GM23338 (cell line): ENCODE measurements around the gene AATF. TPM values are rescaled to one million over a fixed set of nuclear protein-coding genes. Genes with fewer than 3 reads are reported as not detected.
A peak's percentile ranks its signal among the peaks of the same experiment; 100 is the strongest.

ENCODE experiments used
- ATAC-seq: fragments of 200-7000 bp; cut with Tn5 transposase; 3 replicates; pipeline ENCODE4 v1.9.1; 2020
- DNase-seq: peaks from one replicate; pipeline ENCODE4 v3.0.0-alpha.2; 2015; ENCODE audit warnings: low spot score
- H2AFZ ChIP-seq: fragments of 200-600 bp; sonication (generic); 2 replicates; pipeline ENCODE4 v1.8.0; 2016; ENCODE audit warnings: antibody characterized with exemption, mild to moderate bottlenecking, moderate library complexity
- H3F3A ChIP-seq: fragments of 200-600 bp; sonication (generic); replicated peaks from 2 replicates; pipeline ENCODE4 v1.8.0; 2017; ENCODE audit warnings: antibody characterized with exemption, mixed run types, low read depth
- H3K27ac ChIP-seq: fragments of 200-600 bp; sonication (generic); 2 replicates; pipeline ENCODE4 v1.6.1; 2016; ENCODE audit warnings: low read depth
- H3K27me3 ChIP-seq: fragments of 200-600 bp; sonication (generic); 2 replicates; pipeline ENCODE4 v1.8.0; 2016; ENCODE audit warnings: mild to moderate bottlenecking, mixed run types, moderate library complexity; ENCODE audit not compliant: insufficient read depth
- H3K36me3 ChIP-seq: fragments of 200-600 bp; sonication (generic); 2 replicates; pipeline ENCODE4 v1.8.0; 2016; ENCODE audit warnings: mild to moderate bottlenecking; ENCODE audit not compliant: insufficient read depth
- H3K4me1 ChIP-seq: fragments of 200-600 bp; sonication (generic); 2 replicates; pipeline ENCODE4 v1.8.0; 2016; ENCODE audit warnings: mild to moderate bottlenecking, moderate library complexity; ENCODE audit not compliant: insufficient read depth
- H3K4me2 ChIP-seq: fragments of 200-600 bp; sonication (generic); 2 replicates; pipeline ENCODE4 v1.7.1; 2017; ENCODE audit warnings: mixed run types
- H3K4me3 ChIP-seq: fragments of 200-600 bp; sonication (generic); 2 replicates; pipeline ENCODE4 v1.6.1; 2016; ENCODE audit warnings: mixed run types
- H3K79me2 ChIP-seq: fragments of 200-600 bp; sonication (generic); replicated peaks from 2 replicates; pipeline ENCODE4 v1.8.0; 2017; ENCODE audit warnings: mild to moderate bottlenecking; ENCODE audit not compliant: insufficient read depth
- H3K9me2 ChIP-seq: fragments of 200-600 bp; sonication (generic); 2 replicates; pipeline ENCODE4 v1.8.0; 2017; ENCODE audit not compliant: insufficient read depth
- H4K20me1 ChIP-seq: fragments of 200-600 bp; sonication (generic); replicated peaks from 2 replicates; pipeline ENCODE4 v1.8.0; 2017; ENCODE audit warnings: mild to moderate bottlenecking; ENCODE audit not compliant: insufficient read depth
- H3K27ac Mint-ChIP-seq: 2 replicates; pipeline ENCODE4 v1.8.0; 2020; ENCODE audit warnings: inconsistent platforms, mild to moderate bottlenecking, moderate library complexity, mixed read lengths
- H3K27me3 Mint-ChIP-seq: 3 replicates; pipeline ENCODE4 v1.8.0; 2022; ENCODE audit warnings: low read depth, mild to moderate bottlenecking, moderate library complexity, mixed read lengths, inconsistent platforms; ENCODE audit not compliant: insufficient read depth, poor library complexity
- H3K36me3 Mint-ChIP-seq: 3 replicates; pipeline ENCODE4 v1.8.0; 2021; ENCODE audit warnings: low read depth, mild to moderate bottlenecking, inconsistent platforms, moderate library complexity, mixed read lengths
- H3K4me1 Mint-ChIP-seq: 3 replicates; pipeline ENCODE4 v1.8.0; 2020; ENCODE audit warnings: mild to moderate bottlenecking, inconsistent platforms, mixed read lengths
- H3K4me3 Mint-ChIP-seq: 3 replicates; pipeline ENCODE4 v1.8.0; 2021; ENCODE audit warnings: moderate library complexity, mild to moderate bottlenecking, inconsistent platforms, mixed read lengths
- H3K9me3 Mint-ChIP-seq: 3 replicates; pipeline ENCODE4 v1.8.0; 2020; ENCODE audit warnings: moderate library complexity, mild to moderate bottlenecking, inconsistent platforms, mixed read lengths
- CREB1 ChIP-seq: fragments of 250-450 bp; sonication (Bioruptor Pico); IDR thresholded peaks from 2 replicates; pipeline ENCODE4 v1.5.0; 2020; ENCODE audit warnings: low read depth, mild to moderate bottlenecking, moderate library complexity
- EZH2 ChIP-seq: fragments of 200-600 bp; sonication (generic); IDR thresholded peaks from one replicate; pipeline ENCODE4 v1.8.0; 2017; ENCODE audit warnings: antibody characterized with exemption, mild to moderate bottlenecking, low read depth; ENCODE audit not compliant: unreplicated experiment
- JUNB ChIP-seq: IDR thresholded peaks from one replicate; pipeline ENCODE4 v1.6.1; 2016; ENCODE audit warnings: antibody characterized with exemption; ENCODE audit not compliant: unreplicated experiment
- NANOG ChIP-seq: IDR thresholded peaks from 2 replicates; pipeline ENCODE4 v1.6.1; 2016; ENCODE audit warnings: antibody characterized with exemption, borderline replicate concordance
- POLR2AphosphoS5 ChIP-seq: IDR thresholded peaks from 2 replicates; pipeline ENCODE4 v1.6.1; 2016; ENCODE audit warnings: antibody characterized with exemption, low read depth
- ZNF331 ChIP-seq: fragments of 250-450 bp; sonication (Bioruptor Pico); IDR thresholded peaks from 2 replicates; pipeline ENCODE4 v1.5.0; 2020; ENCODE audit warnings: low read depth, mild to moderate bottlenecking, moderate library complexity
- polyA plus RNA-seq: library from polyadenylated mRNA; unstranded; fragments of >200 nt; fragmentation: Nextera tagmentation; extraction: Ambion mirVana; gene quantifications from 2 replicates; pipeline ENCODE4 v1.2.1, GENCODE V29; 2016
- total RNA-seq: library from RNA; depleted of rRNA; stranded (reverse); fragments of >200 nt; shearing (Covaris generic); gene quantifications from 2 replicates; pipeline ENCODE4 v1.2.3, GENCODE V29; 2014
- TF ChIP-seq, protein P1 (sequence below): IDR thresholded peaks from 2 replicates; pipeline ENCODE4 v1.6.1; 2016; ENCODE audit warnings: antibody characterized with exemption
- TF ChIP-seq, protein P2 (sequence below): fragments of 250-450 bp; sonication (Bioruptor Pico); IDR thresholded peaks from 2 replicates; pipeline ENCODE4 v1.5.0; 2020; ENCODE audit warnings: mild to moderate bottlenecking, moderate library complexity

AATF gene
- total and polyA plus RNA-seq, 2 experiments from 2014 or later = 40.2 to 71.2 TPM

DNA sequence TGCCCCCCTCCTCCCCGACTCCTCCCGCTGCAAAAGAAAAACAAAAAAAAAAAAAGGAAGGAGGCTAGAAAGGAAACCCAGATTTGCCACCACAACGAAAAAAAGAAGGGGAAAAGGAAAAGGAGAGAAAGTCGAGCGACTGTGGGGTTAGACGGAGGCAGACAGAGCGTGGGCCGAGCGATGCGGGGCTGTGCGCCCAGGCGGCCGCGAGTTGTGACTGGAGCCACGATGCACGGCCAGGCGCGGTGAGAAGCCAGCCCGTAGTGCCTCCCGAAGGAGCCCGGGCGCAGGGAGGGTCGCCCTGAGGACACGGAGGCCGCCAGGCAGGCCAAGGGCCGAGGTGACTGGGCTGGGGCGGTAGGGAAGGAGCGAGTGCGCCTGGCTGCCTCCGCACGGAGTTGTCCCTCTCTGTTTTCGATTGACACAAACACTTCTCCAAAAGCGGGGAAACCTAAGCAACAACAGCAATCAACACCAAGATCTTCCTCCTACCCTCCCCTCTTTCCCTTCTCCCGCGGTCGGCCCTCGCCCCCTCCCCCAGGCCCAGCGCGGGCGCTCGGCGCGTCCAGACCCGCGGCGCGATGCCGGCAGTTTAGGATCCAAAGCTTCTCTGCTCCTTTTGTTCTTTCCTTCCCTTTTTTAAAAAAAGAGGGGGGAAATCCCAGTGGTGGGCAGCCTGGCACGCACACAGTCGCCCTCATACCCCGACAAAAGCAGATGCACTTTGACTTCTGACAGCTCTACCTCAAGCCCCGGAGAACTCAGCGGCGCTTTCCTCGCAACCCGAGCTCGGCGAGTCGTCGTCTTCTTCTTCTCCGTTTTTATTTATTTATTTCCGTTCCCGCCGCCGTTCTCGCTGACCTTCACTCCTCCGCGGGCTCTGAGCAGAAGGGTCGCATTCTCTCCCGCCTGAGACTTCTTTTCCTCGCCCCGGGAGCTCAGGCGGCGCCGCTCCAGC is 11.5 kb upstream of the AATF start, which contains the start of gene LHX1:
Gene LHX1, plus strand, starts transcription at position 475 of the 958 bp plus-strand sequence. CDS start 723 bp downstream, outside the sequence.
- Histone ChIP-seq H3K27ac (no peak within 1 kb of the TSS), H3F3A (peaks cover 48% of the 10 kb centered on the region), H2AFZ (peak within 1 kb of the TSS; percentile 97), H3K4me3 (peak within 1 kb of the TSS; percentile 84), H3K27me3 (peaks cover 100% of the 10 kb centered on the region), H3K36me3 (no peaks in the 10 kb centered on the region), H3K4me2 (peak within 1 kb of the TSS; percentile 95), H3K4me1 (peaks cover 72% of the 10 kb centered on the region), H3K9me2 (no peaks in the 10 kb centered on the region), H4K20me1 (peaks cover 8% of the 10 kb centered on the region), H3K79me2 (no peaks in the 10 kb centered on the region)
- peaks cover 99% of the 10 kb centered on the region for H3K27me3 Mint-ChIP-seq
- TF ChIP-seq POLR2AphosphoS5 (no peak), NANOG (no peak), EZH2 (peak; percentile 91)
- H3K9me3 Mint-ChIP-seq = peaks cover 7% of the 10 kb centered on the region
- H3K4me1 Mint-ChIP-seq = peaks cover 68% of the 10 kb centered on the region
- H3K36me3 Mint-ChIP-seq = peaks cover 2% of the 10 kb centered on the region; the same call in 1 of the 3 replicates
- H3K4me3 Mint-ChIP-seq = peak within 1 kb of the TSS; percentile 80
- ATAC-seq = peak; percentile 0
- DNase-seq = peak; percentile 76
- H3K27ac Mint-ChIP-seq = no peak within 1 kb of the TSS

DNA sequence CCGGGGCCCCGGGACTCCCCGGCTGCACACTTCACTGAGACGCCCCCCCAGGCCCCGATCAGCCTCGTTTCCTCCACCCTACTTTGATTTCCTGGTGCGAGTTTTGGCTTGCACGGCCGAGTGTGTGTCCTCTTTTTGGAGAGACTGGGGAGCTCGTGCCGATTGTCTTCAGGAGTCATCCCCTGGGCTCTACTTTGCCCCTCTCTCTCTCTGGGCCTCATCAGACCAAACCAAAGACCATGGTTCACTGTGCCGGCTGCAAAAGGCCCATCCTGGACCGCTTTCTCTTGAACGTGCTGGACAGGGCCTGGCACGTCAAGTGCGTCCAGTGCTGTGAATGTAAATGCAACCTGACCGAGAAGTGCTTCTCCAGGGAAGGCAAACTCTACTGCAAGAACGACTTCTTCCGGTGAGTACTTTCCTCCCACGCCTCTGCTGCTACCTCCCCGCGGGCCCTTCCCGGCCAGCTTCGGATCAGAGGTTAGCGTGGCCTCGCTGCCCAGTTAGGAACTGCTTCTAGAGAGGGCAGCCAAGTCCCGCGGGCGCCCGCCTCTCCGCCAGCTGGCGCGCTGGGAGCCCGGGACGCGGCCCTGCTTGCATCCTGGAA is 10.7 kb upstream of the AATF start:
- H3K27me3 Mint-ChIP-seq = peaks cover 99% of the 10 kb centered on the region

More for the DNA sequence above, 10.7 kb upstream of the AATF start:
- Mint-ChIP-seq H3K36me3 (peaks cover 2% of the 10 kb centered on the region; the same call in 1 of the 3 replicates), H3K9me3 (peaks cover 6% of the 10 kb centered on the region; the same call in 2 of the 3 replicates), H3K4me1 (peaks cover 62% of the 10 kb centered on the region), H3K27ac (no peak overlapping the region), H3K4me3 (peak overlapping the region; percentile 80)
- TF ChIP-seq, protein P1, sequence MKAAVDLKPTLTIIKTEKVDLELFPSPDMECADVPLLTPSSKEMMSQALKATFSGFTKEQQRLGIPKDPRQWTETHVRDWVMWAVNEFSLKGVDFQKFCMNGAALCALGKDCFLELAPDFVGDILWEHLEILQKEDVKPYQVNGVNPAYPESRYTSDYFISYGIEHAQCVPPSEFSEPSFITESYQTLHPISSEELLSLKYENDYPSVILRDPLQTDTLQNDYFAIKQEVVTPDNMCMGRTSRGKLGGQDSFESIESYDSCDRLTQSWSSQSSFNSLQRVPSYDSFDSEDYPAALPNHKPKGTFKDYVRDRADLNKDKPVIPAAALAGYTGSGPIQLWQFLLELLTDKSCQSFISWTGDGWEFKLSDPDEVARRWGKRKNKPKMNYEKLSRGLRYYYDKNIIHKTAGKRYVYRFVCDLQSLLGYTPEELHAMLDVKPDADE = no peak
- TF ChIP-seq, protein P2, sequence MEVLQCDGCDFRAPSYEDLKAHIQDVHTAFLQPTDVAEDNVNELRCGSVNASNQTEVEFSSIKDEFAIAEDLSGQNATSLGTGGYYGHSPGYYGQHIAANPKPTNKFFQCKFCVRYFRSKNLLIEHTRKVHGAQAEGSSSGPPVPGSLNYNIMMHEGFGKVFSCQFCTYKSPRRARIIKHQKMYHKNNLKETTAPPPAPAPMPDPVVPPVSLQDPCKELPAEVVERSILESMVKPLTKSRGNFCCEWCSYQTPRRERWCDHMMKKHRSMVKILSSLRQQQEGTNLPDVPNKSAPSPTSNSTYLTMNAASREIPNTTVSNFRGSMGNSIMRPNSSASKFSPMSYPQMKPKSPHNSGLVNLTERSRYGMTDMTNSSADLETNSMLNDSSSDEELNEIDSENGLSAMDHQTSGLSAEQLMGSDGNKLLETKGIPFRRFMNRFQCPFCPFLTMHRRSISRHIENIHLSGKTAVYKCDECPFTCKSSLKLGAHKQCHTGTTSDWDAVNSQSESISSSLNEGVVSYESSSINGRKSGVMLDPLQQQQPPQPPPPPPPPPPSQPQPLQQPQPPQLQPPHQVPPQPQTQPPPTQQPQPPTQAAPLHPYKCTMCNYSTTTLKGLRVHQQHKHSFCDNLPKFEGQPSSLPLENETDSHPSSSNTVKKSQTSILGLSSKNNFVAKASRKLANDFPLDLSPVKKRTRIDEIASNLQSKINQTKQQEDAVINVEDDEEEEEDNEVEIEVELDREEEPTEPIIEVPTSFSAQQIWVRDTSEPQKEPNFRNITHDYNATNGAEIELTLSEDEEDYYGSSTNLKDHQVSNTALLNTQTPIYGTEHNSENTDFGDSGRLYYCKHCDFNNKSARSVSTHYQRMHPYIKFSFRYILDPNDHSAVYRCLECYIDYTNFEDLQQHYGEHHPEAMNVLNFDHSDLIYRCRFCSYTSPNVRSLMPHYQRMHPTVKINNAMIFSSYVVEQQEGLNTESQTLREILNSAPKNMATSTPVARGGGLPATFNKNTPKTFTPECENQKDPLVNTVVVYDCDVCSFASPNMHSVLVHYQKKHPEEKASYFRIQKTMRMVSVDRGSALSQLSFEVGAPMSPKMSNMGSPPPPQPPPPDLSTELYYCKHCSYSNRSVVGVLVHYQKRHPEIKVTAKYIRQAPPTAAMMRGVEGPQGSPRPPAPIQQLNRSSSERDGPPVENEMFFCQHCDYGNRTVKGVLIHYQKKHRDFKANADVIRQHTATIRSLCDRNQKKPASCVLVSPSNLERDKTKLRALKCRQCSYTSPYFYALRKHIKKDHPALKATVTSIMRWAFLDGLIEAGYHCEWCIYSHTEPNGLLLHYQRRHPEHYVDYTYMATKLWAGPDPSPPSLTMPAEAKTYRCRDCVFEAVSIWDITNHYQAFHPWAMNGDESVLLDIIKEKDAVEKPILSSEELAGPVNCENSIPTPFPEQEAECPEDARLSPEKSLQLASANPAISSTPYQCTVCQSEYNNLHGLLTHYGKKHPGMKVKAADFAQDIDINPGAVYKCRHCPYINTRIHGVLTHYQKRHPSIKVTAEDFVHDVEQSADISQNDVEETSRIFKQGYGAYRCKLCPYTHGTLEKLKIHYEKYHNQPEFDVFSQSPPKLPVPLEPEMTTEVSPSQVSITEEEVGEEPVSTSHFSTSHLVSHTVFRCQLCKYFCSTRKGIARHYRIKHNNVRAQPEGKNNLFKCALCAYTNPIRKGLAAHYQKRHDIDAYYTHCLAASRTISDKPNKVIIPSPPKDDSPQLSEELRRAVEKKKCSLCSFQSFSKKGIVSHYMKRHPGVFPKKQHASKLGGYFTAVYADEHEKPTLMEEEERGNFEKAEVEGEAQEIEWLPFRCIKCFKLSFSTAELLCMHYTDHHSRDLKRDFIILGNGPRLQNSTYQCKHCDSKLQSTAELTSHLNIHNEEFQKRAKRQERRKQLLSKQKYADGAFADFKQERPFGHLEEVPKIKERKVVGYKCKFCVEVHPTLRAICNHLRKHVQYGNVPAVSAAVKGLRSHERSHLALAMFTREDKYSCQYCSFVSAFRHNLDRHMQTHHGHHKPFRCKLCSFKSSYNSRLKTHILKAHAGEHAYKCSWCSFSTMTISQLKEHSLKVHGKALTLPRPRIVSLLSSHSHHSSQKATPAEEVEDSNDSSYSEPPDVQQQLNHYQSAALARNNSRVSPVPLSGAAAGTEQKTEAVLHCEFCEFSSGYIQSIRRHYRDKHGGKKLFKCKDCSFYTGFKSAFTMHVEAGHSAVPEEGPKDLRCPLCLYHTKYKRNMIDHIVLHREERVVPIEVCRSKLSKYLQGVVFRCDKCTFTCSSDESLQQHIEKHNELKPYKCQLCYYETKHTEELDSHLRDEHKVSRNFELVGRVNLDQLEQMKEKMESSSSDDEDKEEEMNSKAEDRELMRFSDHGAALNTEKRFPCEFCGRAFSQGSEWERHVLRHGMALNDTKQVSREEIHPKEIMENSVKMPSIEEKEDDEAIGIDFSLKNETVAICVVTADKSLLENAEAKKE (CRISPR knock-in tag) = no peak
- TF ChIP-seq ZNF331 = no peak
- no peak for TF ChIP-seq CREB1 (CRISPR knock-in tag)
- no peak for TF ChIP-seq POLR2AphosphoS5
- TF ChIP-seq NANOG = no peak
- peak; percentile 81 for TF ChIP-seq EZH2
- TF ChIP-seq JUNB = no peak
- Histone ChIP-seq H3K4me1 (peaks cover 71% of the 10 kb centered on the region), H3F3A (peaks cover 48% of the 10 kb centered on the region), H2AFZ (peak overlapping the region; percentile 97), H3K9me2 (no peaks in the 10 kb centered on the region), H3K27me3 (peaks cover 100% of the 10 kb centered on the region), H3K36me3 (no peaks in the 10 kb centered on the region), H3K27ac (no peak overlapping the region), H3K79me2 (no peaks in the 10 kb centered on the region), H4K20me1 (peaks cover 8% of the 10 kb centered on the region), H3K4me3 (peak overlapping the region; percentile 84), H3K4me2 (peak overlapping the region; percentile 95)
- peak; percentile 68 for DNase-seq
- ATAC-seq = no peak
